Duodenal mucosa (tissue), 2 donors: ENCODE measurements around the gene AMOTL1.

Source experiments
- H3K27ac ChIP-seq: one replicate; pipeline ENCODE4 v1.7.0; 2013; ENCODE audit warnings: low read depth, low read length
- H3K27me3 ChIP-seq, 2 donors: one replicate each; pipeline ENCODE4 v1.7.0; 2013; ENCODE audit warnings: low read length in 2 of 2, control low read depth in 1 of 2; ENCODE audit not compliant: insufficient read depth in 2 of 2, control insufficient read depth in 1 of 2
- H3K36me3 ChIP-seq, 2 donors: one replicate each; pipeline ENCODE4 v1.7.0; 2013; ENCODE audit warnings: low read length in 2 of 2, control low read depth in 1 of 2; ENCODE audit not compliant: insufficient read depth in 2 of 2, control insufficient read depth in 1 of 2
- H3K4me1 ChIP-seq, 2 donors: one replicate each; pipeline ENCODE4 v1.7.0; 2013; ENCODE audit warnings: low read length in 2 of 2, control low read depth in 1 of 2; ENCODE audit not compliant: insufficient read depth in 2 of 2, control insufficient read depth in 1 of 2
- H3K4me3 ChIP-seq, 2 donors: one replicate each; pipeline ENCODE4 v1.7.0; 2013; ENCODE audit warnings: low read length in 2 of 2, low read depth in 1 of 2
- H3K9ac ChIP-seq, 2 donors: one replicate each; pipeline ENCODE4 v1.7.0; 2013; ENCODE audit warnings: low read length in 2 of 2, low read depth in 1 of 2
- H3K9me3 ChIP-seq, 2 donors: one replicate each; pipeline ENCODE4 v1.7.0; 2013; ENCODE audit warnings: low read length in 2 of 2, control low read depth in 1 of 2; ENCODE audit not compliant: control insufficient read depth in 1 of 2

The AMOTL1 gene

DNA sequence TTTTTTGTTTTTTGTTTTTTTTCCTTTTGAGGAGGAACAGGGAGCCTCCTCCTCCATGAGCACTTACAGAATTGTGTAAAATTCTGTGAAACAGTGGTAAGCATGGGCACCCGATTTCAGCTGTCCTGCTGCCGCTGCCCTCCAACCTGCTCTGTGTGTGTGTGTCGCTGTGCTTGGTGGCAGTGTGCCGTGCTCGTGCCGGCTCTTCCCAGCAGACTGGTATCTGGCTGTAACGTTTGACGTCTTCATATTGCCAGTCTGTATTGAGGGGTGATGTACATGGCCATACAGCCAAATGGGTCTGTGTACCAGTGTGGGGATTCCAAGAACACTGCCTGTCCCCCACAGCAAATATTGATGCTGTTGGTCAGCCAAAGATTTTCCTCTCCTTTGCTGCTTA lies 108.1 kb downstream of the AMOTL1 start:
- Histone ChIP-seq H3K27ac (no peak overlapping the region), H3K36me3 (peaks cover 0 to 11% of the 10 kb centered on the region in 2 donors)

DNA sequence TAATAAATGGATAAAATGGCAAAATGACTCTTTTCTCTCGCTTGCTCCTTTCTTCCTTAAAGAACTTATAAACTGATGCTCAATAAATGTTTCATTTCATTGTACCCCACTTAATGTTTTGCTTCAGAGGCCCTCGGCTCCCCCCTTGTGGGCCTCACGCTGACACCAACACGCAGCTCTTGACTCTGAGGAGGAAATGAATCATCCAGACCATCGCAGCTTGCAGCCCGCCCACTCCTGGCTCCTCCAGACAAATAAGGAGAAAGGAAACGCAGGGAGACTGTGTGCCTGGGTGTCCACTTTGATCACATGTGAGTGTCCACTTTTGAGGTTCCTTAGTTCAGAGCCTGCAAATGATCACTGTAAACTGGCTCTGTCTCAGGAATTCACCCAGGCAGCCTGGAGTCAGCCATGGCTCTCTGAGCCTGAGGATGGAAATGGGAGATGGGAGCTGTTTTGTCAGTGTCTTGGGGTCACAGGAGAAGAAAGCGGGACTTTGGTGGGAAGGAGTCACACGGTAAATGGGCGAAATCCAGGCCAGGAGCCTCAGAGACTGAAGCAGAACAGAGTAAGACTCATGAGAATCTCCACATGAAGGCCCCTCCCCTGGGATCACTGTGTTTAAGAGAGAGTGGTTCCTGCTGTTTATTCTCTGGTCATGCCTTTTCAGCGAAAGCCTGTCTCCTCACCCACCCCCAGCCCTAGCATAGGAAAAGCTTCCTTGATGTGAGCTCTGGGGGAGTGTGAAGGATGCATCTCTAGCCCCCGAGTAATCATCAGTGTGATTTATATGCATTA lies 108.7 kb downstream of the AMOTL1 start:
- H3K9me3 ChIP-seq, result no peaks in the 10 kb centered on the region
- H3K36me3 ChIP-seq, result peaks cover 0 to 10% of the 10 kb centered on the region in 2 donors
- H3K4me1 ChIP-seq, result no peaks in the 10 kb centered on the region
- H3K4me3 ChIP-seq, result no peak overlapping the region
- H3K9ac ChIP-seq, result no peak overlapping the region
- H3K27me3 ChIP-seq, result no peaks in the 10 kb centered on the region
- H3K27ac ChIP-seq, result peak overlapping the region; percentile 47

More for the DNA sequence above, 108.1 kb downstream of the AMOTL1 start:
- no peak overlapping the region for H3K9ac ChIP-seq
- H3K9me3 ChIP-seq, result no peaks in the 10 kb centered on the region
- no peak overlapping the region for H3K4me3 ChIP-seq
- no peaks in the 10 kb centered on the region for H3K27me3 ChIP-seq
- H3K4me1 ChIP-seq, result no peaks in the 10 kb centered on the region

DNA sequence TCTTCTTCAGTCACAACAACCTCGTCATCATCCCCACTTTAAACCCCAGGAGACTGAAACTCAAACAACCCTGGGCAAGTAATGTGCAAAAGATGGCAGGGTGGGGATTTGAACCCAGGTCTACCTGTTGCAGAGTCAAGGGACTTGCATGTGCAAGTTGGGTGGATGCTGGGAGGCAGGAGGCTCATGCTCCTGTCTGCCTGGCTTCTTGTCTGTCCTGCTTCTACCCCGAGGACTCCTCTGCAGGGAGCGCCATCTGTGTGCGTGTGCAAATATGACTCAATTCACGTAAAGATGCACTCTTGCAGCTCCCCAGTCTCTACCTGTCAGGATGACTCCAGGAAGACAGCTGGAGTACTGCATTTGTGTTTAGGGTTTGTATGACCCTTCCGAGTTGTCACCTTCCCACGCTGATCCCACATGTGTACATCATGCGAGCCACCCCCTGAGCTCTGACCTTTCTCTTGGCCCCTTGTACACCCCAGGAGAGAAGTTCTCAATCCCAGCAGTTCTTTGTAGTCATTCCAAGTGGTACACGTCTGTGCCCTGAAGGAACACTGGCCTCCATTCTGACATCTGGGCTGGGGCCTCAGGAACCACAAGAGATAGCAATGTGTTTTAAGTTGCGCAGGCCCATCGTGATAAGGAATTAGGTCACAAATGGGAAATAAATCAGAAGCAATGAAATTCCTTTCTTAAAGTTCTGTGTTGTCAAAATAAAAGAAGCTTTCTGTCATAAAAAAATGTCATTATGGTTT lies 109.5 kb downstream of the AMOTL1 start:
- Histone ChIP-seq H3K27ac (peak overlapping the region; percentile 47), H3K9me3 (no peaks in the 10 kb centered on the region), H3K9ac (no peak overlapping the region), H3K4me3 (no peak overlapping the region), H3K4me1 (no peaks in the 10 kb centered on the region), H3K27me3 (no peaks in the 10 kb centered on the region), H3K36me3 (peaks cover 0 to 6% of the 10 kb centered on the region in 2 donors)

DNA sequence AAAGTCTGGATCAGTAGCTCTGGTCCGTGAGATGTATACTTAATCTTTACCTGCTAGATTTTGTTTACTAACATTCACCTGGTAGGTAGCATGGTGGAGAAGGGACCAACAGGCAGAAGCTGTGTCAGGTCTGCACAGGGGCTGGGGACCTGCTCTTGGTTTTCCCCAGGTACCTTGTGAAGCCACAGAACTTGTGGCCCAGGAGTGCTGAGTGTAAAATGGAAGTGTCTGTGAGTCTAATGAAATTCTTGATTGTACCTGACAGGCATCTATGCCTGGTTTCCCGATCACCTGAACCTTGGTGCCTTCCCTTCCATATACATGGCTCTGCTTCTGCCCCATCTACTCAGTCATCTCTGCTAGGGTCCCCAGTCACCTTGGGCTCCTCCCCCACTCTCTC lies 110.8 kb downstream of the AMOTL1 start:
- H3K36me3 ChIP-seq, result peaks cover 0 to 4% of the 10 kb centered on the region in 2 donors
- H3K4me1 ChIP-seq, result no peaks in the 10 kb centered on the region
- H3K9ac ChIP-seq, result no peak overlapping the region
- H3K27me3 ChIP-seq, result no peaks in the 10 kb centered on the region
- no peaks in the 10 kb centered on the region for H3K9me3 ChIP-seq
- H3K4me3 ChIP-seq, result no peak overlapping the region
- H3K27ac ChIP-seq, result no peak overlapping the region

DNA sequence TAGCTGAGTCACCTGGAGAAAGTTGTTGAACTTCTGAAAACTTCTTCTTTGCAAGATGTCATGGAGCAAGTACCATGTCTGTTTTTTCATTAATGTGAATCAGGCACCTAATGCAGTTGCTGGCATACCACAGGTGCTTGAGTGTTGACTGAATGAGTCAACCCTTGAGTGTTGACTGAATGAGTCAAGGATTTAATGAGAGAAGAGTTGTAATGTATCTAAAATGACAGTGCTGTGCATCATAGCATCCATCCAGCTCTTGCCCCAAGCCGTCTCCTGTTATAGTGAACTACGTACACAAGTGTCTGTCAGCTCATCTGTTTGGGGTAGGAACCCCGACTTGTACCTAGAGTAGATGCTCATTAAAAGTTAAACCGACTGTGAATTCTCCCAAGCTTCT lies 112.1 kb downstream of the AMOTL1 start:
- Histone ChIP-seq H3K9me3 (no peaks in the 10 kb centered on the region), H3K36me3 (peaks cover 0 to 4% of the 10 kb centered on the region in 2 donors), H3K27ac (no peak overlapping the region), H3K4me3 (no peak overlapping the region), H3K4me1 (no peaks in the 10 kb centered on the region), H3K27me3 (no peaks in the 10 kb centered on the region), H3K9ac (no peak overlapping the region)

DNA sequence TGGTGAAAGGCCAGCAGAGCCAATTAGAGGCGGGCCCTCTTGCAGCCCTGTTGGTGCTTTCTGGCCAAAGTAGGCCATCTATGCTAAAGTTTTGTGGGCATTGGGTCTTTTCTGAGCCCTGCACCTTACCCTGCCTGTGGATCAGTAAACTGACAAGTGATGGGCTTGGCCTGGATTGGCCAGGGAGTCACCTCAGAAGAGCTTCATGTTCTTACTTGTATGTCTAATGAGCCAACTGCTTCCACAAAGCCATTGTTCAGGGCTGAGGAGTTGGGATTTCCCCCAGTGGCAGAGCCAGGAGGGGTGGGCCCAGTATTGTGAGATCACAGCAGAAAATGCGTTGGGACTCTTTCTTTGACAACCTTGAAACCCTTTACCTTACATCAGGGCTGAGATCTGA lies 114.8 kb downstream of the AMOTL1 start:
- no peaks in the 10 kb centered on the region for H3K36me3 ChIP-seq
- no peaks in the 10 kb centered on the region for H3K4me1 ChIP-seq
- no peaks in the 10 kb centered on the region for H3K27me3 ChIP-seq

DNA sequence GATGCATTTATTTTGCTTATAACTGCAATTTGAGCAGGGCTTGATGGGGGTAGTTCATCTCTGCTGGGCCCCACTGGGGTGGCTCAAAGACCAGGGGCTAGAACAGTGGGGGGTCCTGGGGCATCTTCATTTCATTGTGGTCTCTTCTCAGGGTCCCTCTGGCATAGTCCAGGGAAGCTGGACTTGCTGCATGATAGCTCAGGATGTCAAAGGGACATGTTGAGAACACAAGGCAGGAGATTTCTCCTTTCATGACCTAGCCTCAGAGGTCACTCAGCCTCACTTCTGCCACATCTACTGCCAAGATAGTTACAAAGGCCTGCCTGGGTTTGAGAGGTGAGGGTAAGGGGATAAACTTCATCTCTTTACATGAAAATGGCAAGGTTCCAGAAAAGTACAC lies 115.7 kb downstream of the AMOTL1 start:
- no peak overlapping the region for H3K4me3 ChIP-seq
- no peaks in the 10 kb centered on the region for H3K36me3 ChIP-seq

More for the DNA sequence above, 114.8 kb downstream of the AMOTL1 start:
- no peak overlapping the region for H3K27ac ChIP-seq
- no peaks in the 10 kb centered on the region for H3K9me3 ChIP-seq
- H3K9ac ChIP-seq, result no peak overlapping the region
- H3K4me3 ChIP-seq, result no peak overlapping the region

DNA sequence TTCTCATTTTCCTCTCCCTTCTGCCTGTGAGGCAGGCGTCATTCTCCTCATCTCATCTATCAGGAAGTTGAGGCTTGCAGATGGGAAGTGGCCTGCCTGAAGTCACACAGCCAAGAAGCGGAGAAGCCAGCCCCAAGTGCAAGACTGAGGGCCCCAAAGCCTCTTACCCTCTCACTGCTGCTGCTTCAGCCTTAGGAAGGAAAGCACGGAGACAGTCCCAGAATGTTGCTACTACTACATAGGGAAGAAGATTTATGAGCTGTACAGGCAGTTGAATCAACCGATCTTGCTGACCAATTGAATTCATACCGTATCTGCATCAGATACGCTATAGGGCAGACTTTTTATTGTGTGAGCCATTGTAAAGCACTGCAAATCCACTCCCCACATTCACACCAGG lies 116.2 kb downstream of the AMOTL1 start:
- H3K36me3 ChIP-seq, result no peaks in the 10 kb centered on the region
- no peak overlapping the region for H3K9ac ChIP-seq
- no peaks in the 10 kb centered on the region for H3K9me3 ChIP-seq
- H3K27ac ChIP-seq, result no peak overlapping the region
- no peaks in the 10 kb centered on the region for H3K27me3 ChIP-seq
- H3K4me1 ChIP-seq, result no peaks in the 10 kb centered on the region
- H3K4me3 ChIP-seq, result no peak overlapping the region

More for the DNA sequence above, 115.7 kb downstream of the AMOTL1 start:
- Histone ChIP-seq H3K9ac (no peak overlapping the region), H3K27ac (no peak overlapping the region), H3K9me3 (no peaks in the 10 kb centered on the region), H3K4me1 (no peaks in the 10 kb centered on the region), H3K27me3 (no peaks in the 10 kb centered on the region)

DNA sequence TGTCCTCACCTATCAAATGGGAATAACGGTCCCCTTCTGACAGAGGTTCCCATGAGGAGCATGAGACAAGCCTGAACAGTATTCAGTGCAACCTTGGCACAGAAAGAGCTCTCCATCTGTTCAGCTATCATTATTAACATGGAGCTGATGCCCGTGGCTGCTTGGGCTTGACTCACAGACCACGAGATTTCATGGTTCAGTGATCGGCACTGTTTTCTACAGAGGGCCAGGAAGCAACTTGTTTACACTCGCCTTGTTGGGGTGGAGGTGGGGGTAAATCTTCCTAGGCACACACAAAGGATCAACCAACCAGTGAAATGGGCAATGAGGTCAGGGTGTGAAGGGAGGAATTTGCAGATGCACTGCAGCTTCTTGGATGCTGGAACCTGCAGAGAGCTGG lies 117.0 kb downstream of the AMOTL1 start:
- no peak overlapping the region for H3K4me3 ChIP-seq
- H3K4me1 ChIP-seq, result no peaks in the 10 kb centered on the region
- no peak overlapping the region for H3K9ac ChIP-seq
- no peaks in the 10 kb centered on the region for H3K9me3 ChIP-seq
- H3K27me3 ChIP-seq, result no peaks in the 10 kb centered on the region
- H3K27ac ChIP-seq, result no peak overlapping the region
- no peaks in the 10 kb centered on the region for H3K36me3 ChIP-seq

DNA sequence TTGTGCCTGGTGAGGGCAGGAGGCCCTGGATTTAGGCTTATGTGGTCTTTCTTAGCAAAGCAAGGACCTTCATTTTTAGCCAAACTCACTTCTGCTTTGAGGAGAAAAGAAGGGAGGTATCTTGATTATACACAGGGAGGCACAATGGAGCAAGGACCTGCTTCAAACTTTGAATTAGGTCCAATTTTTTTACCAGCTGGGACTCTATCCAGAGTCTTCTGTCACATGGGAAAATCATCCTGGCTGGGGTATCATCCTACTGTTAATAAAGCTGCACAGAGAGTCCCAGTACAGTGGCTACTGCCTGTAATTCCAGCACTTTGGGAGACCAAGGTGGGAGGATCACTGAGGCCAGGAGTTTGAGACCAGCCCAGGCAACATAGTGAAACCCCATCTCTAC lies 117.4 kb downstream of the AMOTL1 start:
- no peaks in the 10 kb centered on the region for H3K27me3 ChIP-seq
- H3K36me3 ChIP-seq, result no peaks in the 10 kb centered on the region
- H3K9me3 ChIP-seq, result no peaks in the 10 kb centered on the region
- H3K4me1 ChIP-seq, result no peaks in the 10 kb centered on the region
- no peak overlapping the region for H3K9ac ChIP-seq
- no peak overlapping the region for H3K4me3 ChIP-seq
- no peak overlapping the region for H3K27ac ChIP-seq
